Panc1 (cell line): Measurements from ENCODE around the gene MAP2K4. TPM values are rescaled to one million over a fixed set of nuclear protein-coding genes. Genes with fewer than 3 reads are reported as not detected.

ENCODE experiments used
- ATAC-seq: fragments of 200-7000 bp; cut with Tn5 transposase; 2 replicates; pipeline ENCODE4 v1.9.1; 2020; ENCODE audit warnings: mild to moderate bottlenecking, moderate library complexity
- BruUV-seq: library from RNA; stranded (reverse); fragments of 400-500 nt; replicated peaks from 2 replicates; lab custom pipeline; 2021; lab: Mats Ljungman, UMichigan
- CTCF ChIA-PET: fragments of 300-600 bp; sonication (Branson Sonifier 250); formaldehyde crosslinking; loops from one replicate; lab custom pipeline; 2022; ENCODE audit warnings: antibody characterized with exemption; lab: Charles Lee
- POLR2A ChIA-PET: fragments of 300-600 bp; sonication (Branson Sonifier 250); formaldehyde crosslinking; loops from one replicate; lab custom pipeline; 2022; ENCODE audit warnings: antibody characterized with exemption; lab: Charles Lee
- DNase-seq: peaks from one replicate; pipeline ENCODE4 v3.0.0-alpha.2; 2010; ENCODE audit warnings: low read depth, low spot score
- H3K27ac ChIP-seq: 2 replicates; pipeline ENCODE4 v1.5.1; 2011; ENCODE audit warnings: mild to moderate bottlenecking, low read length, inconsistent platforms
- H3K27me3 ChIP-seq: fragments of 200-500 bp; sonication (Bioruptor generic); 2 replicates; pipeline ENCODE4 v1.6.0; 2014; ENCODE audit warnings: low read length, inconsistent platforms; ENCODE audit not compliant: control insufficient read depth, insufficient read depth
- H3K36me3 ChIP-seq: fragments of 200-500 bp; sonication (Bioruptor generic); 2 replicates; pipeline ENCODE4 v1.5.1; 2014; ENCODE audit warnings: inconsistent platforms, mild to moderate bottlenecking, low read length, moderate library complexity; ENCODE audit not compliant: control insufficient read depth, insufficient read depth
- H3K4me1 ChIP-seq: 2 replicates; pipeline ENCODE4 v1.5.1; 2011; ENCODE audit warnings: inconsistent platforms, mild to moderate bottlenecking, low read length, moderate library complexity; ENCODE audit not compliant: control insufficient read depth, insufficient read depth
- H3K4me3 ChIP-seq, 2 experiments: 2 replicates each; pipeline ENCODE4 v1.5.1; 2011 to 2012; ENCODE audit warnings: low read depth in 2 of 2, low read length in 2 of 2, mild to moderate bottlenecking in 2 of 2, inconsistent platforms in 1 of 2, moderate library complexity in 1 of 2
- H3K9me3 ChIP-seq: fragments of 200-500 bp; sonication (Bioruptor generic); 2 replicates; pipeline ENCODE4 v1.5.1; 2014; ENCODE audit warnings: low read depth, mild to moderate bottlenecking, inconsistent platforms, low read length, moderate library complexity; ENCODE audit not compliant: control insufficient read depth, insufficient read depth
- CTCF ChIP-seq: fragments of 450-650 bp; IDR thresholded peaks from 2 replicates; pipeline ENCODE4 v1.5.1; 2017; ENCODE audit warnings: mild to moderate bottlenecking
- POLR2AphosphoS5 ChIP-seq: IDR thresholded peaks from 2 replicates; pipeline ENCODE4 v1.6.1; 2012; ENCODE audit warnings: mild to moderate bottlenecking, low read depth, low read length, moderate library complexity
- REST ChIP-seq, 2 experiments: IDR thresholded peaks; 2 replicates each; pipeline ENCODE4 v1.6.1; 2011 to 2012; ENCODE audit warnings: low read depth in 2 of 2, control low read depth in 1 of 2, low read length in 1 of 2, mild to moderate bottlenecking in 1 of 2, moderate library complexity in 1 of 2; ENCODE audit not compliant: insufficient read depth in 1 of 2
- SIN3A ChIP-seq: IDR thresholded peaks from 2 replicates; pipeline ENCODE4 v1.6.1; 2012; ENCODE audit warnings: low read depth, mild to moderate bottlenecking, low read length, moderate library complexity, borderline replicate concordance; ENCODE audit not compliant: insufficient read depth
- TCF7L2 ChIP-seq: IDR thresholded peaks from 2 replicates; pipeline ENCODE4 v1.6.1; 2011; ENCODE audit warnings: mild to moderate bottlenecking, low read depth, low read length, inconsistent platforms
- in situ Hi-C: cut with HindIII; loops from 2 replicates; pipeline ENCODE4 v1.10.0; 2016; ENCODE audit warnings: low sequenced_read_pairs, low pct_unique_long_range_greater_than_20kb
- intact Hi-C: fragments of 100-400 bp; cut with micrococcal nuclease; formaldehyde crosslinking; loops from one replicate; pipeline ENCODE4 v1.10.0; 2022; ENCODE audit not compliant: unreplicated experiment
- total RNA-seq: library from RNA; stranded (reverse); gene quantifications from one replicate; pipeline ENCODE4 v1.2.1, GENCODE V29; 2021; ENCODE audit not compliant: unreplicated experiment

Gene MAP2K4
- total RNA-seq, 1 experiment from 2014 or later: 16.8 TPM

- Histone ChIP-seq H3K27me3 (no peaks in the 10 kb centered on the region), H3K9me3 (no peaks in the 10 kb centered on the region), H3K4me3 (peak overlapping the region; percentile 65 to 83), H3K27ac (peak overlapping the region; percentile 91), H3K4me1 (no peaks in the 10 kb centered on the region; the same call in 1 of the 2 replicates), H3K36me3 (no peaks in the 10 kb centered on the region; the same call in 1 of the 2 replicates)
- BruUV-seq: no TSS peak
- intact Hi-C loops (no loop called here), in situ Hi-C loops (no loop called here)
- POLR2A ChIA-PET: interaction anchor here (1.0 kb wide), 1 partner anchor 12 kb away, joined by 4 read pairs; no protein-coding TSS in a partner anchor
- CTCF ChIA-PET: no interaction called here
- DNase-seq (no peak), ATAC-seq (no peak)
- TF ChIP-seq SIN3A: no peak
- TF ChIP-seq REST (IDR thresholded peaks at IDR 0.05; ENCODE audit: insufficient read depth in 1 of 2, low read depth in 2 of 2, low read length in 1 of 2): no peak
- no peak for TF ChIP-seq CTCF
- TF ChIP-seq TCF7L2: no peak
- no peak for TF ChIP-seq POLR2AphosphoS5
These were observed 22.8 kb upstream of the MAP2K4 start for GRCh38 chr17:11997972-11998233.

DNA sequence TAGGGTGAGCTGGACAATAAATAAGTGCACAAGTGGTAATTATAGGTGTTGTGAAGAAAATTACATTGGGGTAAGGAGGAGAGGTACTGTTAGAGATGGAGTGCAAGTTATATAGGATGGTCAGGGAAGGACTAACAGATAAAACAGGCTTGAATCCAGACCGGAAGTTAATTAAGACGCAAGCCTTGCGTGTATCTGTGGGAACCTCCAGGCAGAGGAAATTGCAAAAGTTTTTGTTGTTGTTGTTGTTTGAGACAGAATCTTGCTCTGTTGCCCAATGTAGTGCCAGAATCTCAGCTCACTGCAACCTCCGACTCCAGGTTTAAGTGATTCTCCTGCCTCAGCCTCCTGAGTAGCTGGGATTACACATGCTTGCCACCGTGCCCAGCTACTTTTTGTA is 21.0 kb upstream of the MAP2K4 start:
- in situ Hi-C loops: no loop called here
- intact Hi-C loops: no loop called here
- ATAC-seq (no peak), DNase-seq (no peak)
- no peaks in the 10 kb centered on the region for H3K27me3 ChIP-seq
- H3K27ac ChIP-seq: no peak overlapping the region
- no peaks in the 10 kb centered on the region; the same call in 1 of the 2 replicates for H3K4me1 ChIP-seq
- TF ChIP-seq REST (IDR thresholded peaks at IDR 0.05; ENCODE audit: insufficient read depth in 1 of 2, low read depth in 2 of 2, low read length in 1 of 2) (no peak), TCF7L2 (no peak)
- no peaks in the 10 kb centered on the region for H3K9me3 ChIP-seq
- H3K4me3 ChIP-seq: no peak overlapping the region
- POLR2A ChIA-PET: no interaction called here
- CTCF ChIA-PET: no interaction called here
- no TSS peak for BruUV-seq
- H3K36me3 ChIP-seq: no peaks in the 10 kb centered on the region; the same call in 1 of the 2 replicates
